Measurements from ENCODE around the gene ADPRH.

DNA sequence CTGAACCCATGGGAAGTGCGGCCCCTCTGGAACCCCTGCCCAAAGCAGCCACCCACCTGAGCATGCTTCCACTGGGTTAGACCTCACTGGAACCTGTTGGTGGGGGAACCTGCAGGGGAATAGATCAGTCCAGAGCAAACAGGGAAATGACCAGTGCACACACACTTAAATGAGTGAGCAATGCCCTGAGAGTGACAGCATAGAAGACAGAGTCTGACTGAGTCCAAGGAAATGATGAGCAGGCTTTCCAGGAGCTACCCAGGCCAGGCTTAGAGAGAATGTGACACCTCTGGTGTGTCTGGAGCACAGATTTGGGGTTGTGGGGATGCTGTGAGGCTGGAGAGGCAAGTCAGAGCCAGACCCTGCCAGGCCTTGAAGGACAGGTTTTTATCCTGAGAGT, 46.9 kb downstream of the ADPRH start:
- TF ChIP-seq, protein P1, sequence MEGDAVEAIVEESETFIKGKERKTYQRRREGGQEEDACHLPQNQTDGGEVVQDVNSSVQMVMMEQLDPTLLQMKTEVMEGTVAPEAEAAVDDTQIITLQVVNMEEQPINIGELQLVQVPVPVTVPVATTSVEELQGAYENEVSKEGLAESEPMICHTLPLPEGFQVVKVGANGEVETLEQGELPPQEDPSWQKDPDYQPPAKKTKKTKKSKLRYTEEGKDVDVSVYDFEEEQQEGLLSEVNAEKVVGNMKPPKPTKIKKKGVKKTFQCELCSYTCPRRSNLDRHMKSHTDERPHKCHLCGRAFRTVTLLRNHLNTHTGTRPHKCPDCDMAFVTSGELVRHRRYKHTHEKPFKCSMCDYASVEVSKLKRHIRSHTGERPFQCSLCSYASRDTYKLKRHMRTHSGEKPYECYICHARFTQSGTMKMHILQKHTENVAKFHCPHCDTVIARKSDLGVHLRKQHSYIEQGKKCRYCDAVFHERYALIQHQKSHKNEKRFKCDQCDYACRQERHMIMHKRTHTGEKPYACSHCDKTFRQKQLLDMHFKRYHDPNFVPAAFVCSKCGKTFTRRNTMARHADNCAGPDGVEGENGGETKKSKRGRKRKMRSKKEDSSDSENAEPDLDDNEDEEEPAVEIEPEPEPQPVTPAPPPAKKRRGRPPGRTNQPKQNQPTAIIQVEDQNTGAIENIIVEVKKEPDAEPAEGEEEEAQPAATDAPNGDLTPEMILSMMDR (IDR thresholded peaks at IDR 0.05) = no peak
- no peak for TF ChIP-seq EZH2 (IDR thresholded peaks at IDR 0.05)

Data from neural progenitor cell (in vitro differentiated cells).